Right ventricle myocardium superior (tissue), 1 donor: ENCODE results near the gene G3BP2. TPM values are rescaled to one million over a fixed set of nuclear protein-coding genes. Genes with fewer than 3 reads are reported as not detected.
A peak's percentile ranks its signal among the peaks of the same experiment; 100 is the strongest.

Experiments
- ATAC-seq: fragments of 200-7000 bp; cut with Tn5 transposase; one replicate; pipeline ENCODE4 v1.9.1; 2020; ENCODE audit warnings: mild to moderate bottlenecking; ENCODE audit not compliant: poor library complexity
- DNase-seq: peaks from one replicate; pipeline ENCODE4 v3.0.0-alpha.2; 2020
- intact Hi-C: fragments of 100-400 bp; cut with DNase I; formaldehyde crosslinking; loops from one replicate; pipeline ENCODE4 v1.11.2; 2022
- total RNA-seq: library from RNA; stranded (reverse); fragmentation: NEBNext Ultra II Directional; extraction: Animal tissue kit (Norgen Biotek cat#: 25700); gene quantifications from one replicate; pipeline ENCODE4 v1.2.1, GENCODE V29; 2021
- donor health status: DM: no; HTN: yes; CAD: no; lungs with severe emphysema.

The G3BP2 gene
- total RNA-seq, 1 donor from 2014 or later, result 69.2 TPM

DNA sequence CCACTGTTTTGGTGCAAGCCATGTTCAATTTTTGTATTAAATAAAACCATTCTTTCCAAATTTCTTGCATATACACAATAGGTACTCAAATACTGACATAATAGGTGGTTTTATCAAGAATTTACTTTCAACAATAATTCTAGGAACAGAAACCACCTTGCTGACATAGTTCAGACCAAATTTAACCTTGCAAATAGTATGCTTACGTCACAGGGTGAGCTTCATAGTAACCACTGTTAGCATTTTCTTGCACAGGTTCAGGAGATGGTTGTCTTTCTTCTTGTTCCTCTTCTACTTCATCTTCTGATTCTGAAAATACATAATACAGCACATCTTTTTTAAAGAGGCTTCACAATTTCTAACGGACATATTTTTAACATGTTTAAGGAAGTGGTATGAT lies 17.6 kb downstream of the G3BP2 start:
- no peak for ATAC-seq
- intact Hi-C loops, result no loop called here
- no peak for DNase-seq

DNA sequence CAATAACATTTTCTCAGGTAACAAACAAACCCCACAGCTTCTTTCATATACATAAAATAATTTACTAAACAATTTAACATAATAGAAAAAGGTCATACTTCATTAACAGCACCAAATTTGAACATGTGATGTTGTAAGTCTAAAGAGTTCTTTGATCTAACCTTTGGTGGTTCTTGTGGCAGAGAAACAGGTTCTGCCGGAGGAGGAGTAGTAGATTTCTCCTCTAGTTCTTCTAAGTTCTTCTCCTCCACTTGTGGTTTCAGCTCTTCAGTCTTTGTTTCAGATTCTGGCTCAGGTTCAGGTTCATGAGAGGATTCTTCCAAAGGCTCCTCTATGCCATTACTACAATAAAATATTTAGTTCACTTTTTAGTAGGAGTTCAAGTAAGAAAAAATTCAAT lies 18.3 kb downstream of the G3BP2 start:
- ATAC-seq, result no peak
- intact Hi-C loops, result no loop called here
- DNase-seq, result no peak

DNA sequence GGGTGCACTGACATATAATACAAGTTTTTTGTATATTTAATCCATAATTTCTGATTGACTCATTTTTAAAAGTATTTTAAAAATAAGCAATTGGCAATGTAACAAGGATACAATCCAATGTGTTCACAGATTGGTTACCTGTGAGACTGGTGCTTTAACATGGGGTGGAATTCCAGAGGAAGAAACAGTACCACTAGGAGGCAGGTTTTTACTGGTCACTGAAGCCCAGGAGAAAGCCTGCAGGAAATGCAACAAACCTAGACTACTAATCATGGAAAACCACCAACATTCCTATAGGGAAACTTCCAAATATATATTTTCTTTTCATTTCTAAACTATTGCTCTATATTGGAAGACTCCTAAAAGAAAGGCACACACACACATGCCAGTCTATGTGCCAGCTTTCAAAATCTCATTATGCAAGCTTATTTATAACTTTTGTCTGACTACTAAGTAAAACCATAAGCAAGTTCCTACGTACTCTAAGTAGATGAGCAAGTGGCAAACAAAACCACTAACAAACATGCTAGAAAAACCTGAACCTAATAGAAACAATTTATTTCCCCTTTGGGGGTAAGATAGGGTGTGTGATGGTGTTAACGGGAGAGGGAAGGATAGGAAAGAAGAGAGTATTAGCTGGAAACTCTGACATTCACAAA lies 19.2 kb downstream of the G3BP2 start:
- intact Hi-C loops, result no loop called here
- DNase-seq (no peak), ATAC-seq (peak; percentile 73)

DNA sequence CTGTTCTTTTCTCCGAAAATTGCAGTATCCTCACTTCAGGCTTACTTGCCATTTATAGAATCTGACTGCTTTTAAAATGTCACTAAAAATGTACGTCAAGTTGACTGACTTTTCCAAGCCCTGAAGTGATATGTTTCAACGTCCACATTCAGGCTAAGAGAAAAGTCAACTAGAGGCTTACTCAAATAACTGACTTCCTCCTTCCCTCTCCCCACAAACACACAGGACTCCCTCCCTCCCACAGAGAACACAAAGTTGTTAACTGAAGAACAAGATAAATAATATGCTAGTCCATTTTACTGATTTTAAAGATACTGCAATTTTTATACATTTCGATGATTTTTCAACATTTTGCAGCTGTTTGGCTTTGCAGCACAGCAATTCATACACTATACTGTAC lies 29.1 kb downstream of the G3BP2 start:
- no peak for DNase-seq
- no peak for ATAC-seq
- intact Hi-C loops, result no loop called here

DNA sequence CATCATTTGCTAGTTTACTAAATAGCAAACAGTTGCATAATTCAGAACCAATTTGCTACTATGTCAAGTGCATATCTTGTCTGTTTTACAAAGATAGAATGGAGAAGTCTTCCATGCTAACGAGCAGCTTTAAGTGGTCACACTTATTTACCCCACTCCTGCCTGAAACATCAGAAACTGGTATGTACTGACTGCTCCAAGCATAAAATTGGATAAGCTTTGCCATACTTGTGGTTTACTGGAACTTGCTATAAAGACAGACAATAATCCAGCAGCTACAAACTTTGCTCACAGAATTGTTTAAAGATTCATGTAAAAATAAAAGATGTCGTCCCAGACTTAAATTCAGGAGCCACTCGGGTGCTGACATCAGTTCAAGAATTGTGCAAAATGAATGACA lies 29.6 kb downstream of the G3BP2 start:
- intact Hi-C loops, result no loop called here
- no peak for ATAC-seq
- no peak for DNase-seq

DNA sequence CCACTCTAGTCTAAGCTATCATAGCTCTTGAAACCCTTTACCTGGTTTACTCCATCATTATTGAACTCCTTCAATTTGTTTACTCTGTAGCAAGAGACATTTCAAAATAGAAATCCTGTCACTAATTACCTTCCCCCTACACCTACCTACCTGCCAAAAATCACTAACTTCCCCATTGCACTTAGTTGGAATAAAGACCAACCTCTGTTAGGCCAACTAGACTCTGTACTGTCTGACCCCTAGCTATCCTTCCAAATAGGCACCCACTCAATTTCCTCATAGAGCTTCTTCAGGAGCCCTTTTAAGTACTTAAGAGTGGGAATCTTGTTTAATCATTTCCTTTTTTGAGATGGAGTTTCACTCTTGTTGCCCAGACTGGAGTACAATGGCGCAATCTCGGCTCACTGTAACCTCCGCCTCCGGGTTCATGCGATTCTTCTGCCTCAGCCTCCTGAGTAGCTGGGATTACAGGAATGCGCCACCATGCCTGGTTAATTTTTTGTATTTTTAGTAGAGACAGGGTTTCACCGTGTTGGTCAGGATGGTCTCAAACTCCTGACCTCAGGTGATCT lies 34.0 kb downstream of the G3BP2 start:
- intact Hi-C loops, result no loop called here
- DNase-seq, result no peak

DNA sequence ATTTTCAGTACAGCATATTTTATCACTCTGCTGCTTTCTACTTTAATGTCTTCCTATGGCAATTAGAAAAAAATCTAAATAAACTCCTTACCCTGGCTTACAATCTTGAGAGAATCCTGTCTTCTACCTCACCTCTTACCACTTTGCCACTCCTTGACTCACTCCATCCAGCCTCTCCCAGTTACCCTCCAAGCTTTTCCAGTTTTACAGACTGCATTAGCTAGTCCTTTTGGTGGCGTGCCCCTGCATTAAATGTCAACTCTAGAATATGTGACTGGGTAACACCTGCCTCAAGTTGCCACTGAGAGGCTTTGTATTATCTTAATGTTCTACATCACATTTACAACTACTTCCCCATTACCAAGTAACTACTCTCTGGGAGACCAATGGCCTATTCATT lies 35.4 kb downstream of the G3BP2 start:
- intact Hi-C loops, result no loop called here
- DNase-seq (no peak), ATAC-seq (no peak)

More for the DNA sequence above, 34.0 kb downstream of the G3BP2 start:
- no peak for ATAC-seq

DNA sequence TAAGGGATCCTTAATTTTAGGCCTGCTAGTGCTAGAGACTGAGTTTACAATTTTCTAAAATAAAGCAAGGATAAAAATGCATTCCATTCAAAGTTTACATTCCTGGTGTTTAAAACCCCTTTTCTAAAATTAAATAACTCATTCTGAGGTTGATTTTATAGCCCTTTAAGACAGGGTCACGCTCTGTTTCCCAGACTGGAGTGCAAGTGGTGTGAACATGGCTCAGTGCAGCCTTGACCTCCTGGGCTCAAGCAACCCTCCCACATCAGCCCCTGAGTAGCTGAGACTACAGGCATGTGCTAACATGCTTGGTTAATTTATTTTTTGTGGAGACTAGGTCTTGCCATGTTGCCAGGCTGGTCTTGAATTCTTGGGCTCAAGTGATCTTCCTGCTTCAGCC lies 36.0 kb downstream of the G3BP2 start:
- intact Hi-C loops, result no loop called here
- no peak for ATAC-seq
- no peak for DNase-seq

DNA sequence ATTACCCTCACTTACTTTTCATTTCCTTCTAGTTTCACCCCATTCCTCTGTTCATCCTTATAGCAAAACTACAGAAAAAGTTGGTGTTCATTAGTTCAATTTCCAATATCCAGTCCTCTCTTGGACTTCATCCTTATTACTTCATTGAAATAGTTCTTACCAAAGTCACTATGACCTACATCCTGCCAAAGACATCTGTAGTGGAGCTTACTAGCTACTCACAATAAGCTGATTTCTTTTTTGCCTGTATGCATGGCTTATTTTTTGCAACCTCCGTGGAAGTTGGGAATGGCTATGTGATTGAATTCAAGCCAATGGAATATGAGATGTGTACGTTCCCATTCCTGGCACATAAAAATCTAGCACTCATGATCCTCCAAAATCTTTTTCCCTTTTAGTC lies 38.3 kb downstream of the G3BP2 start:
- ATAC-seq (no peak), DNase-seq (no peak)
- intact Hi-C loops, result no loop called here

DNA sequence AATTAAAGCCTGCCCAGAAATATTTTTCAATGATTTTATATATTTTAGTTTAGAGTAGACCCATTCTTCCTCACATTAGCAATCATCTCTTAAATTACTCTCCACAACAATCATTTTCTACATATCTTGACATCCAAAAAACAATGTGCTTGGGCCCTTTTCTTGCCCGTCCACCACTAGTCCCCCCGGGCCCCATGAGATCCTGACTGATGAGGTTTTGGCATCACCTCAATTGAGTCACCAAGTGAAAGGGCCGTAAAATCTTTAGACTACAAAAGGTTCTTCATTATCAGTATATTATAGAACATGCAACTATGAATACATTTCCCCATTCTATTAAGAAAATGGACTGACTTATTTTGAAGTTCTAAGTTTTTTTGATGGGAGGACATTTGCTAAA lies 38.9 kb downstream of the G3BP2 start:
- ATAC-seq (no peak), DNase-seq (no peak)
- intact Hi-C loops, result no loop called here

DNA sequence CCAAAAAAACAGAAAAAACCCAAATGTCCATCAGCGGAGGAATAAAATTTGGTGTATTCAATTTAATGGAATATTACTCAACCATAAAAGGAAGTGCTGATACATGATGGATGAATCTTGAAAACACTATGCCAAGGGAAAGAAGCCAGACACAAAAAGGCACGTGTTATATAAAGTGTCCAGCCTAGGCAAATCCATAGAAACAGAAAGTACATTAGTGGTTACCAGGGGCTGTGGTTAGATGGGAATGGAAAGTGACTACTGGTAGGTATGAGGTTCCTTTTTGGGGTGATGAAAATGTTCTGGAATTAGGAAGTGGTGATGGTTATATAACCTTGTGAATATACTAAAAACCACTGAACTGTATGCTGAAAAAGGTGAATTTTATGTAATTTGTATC lies 39.4 kb downstream of the G3BP2 start:
- ATAC-seq (no peak), DNase-seq (no peak)
- intact Hi-C loops, result no loop called here

DNA sequence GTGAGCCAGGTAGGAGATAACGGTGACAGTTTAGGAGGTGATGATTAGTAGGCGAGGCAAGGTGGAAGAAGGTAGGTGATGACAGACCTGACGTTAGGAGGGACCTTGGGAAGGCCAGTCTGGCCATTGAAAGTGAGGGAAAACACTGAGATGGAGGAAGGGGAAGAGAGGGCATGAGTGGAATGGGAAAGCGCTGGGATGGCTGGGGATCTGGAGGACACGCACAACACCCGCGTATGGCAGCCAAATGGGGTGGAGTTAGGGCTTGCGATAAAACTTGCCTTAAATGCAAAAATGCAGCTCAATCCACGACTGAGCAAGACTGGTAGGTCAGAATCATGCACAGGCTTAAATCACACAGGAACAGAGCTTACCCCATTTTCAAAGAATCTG lies 42.3 kb downstream of the G3BP2 start:
- ATAC-seq (peak; percentile 23), DNase-seq (no peak)
- intact Hi-C loops, result no loop called here

DNA sequence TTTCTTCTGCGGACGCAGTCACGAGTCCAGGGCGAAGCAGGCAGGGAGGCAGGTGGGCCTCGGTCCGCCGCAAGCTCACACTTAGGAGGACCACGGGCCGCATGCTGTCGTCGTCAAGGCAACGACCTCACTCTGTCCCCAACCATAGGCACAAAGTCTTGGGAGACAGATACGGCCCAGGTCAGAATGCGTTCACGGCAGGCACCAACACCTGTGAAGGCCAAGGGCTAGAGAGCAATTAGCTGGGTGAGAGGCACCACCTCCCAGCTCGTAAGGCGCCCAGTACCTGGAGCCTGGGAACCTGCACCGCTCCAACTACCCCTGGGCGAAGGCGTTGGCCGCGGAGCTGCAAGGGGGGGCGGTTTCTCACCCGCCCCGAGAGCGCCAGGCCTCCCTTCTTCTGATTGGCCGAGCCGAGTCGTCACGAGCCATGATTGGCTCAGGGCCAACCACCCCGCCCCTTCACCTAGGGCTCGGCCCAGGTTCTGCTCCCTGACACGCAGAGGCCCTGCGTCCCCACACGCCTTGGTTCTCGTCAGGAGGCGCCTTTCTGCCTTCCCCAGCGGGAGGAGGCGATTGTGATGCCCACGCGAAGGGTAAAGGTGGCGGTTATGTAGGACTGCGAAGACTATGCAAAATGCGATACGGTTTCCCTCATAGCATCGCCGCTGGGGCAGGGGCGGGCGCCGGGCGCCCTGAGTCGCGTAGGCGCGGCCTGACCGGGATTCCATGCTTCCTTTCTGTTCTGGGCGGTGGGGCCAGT lies 42.9 kb downstream of the G3BP2 start, which contains the start of gene CDKL2:
Gene CDKL2, minus strand, starts transcription at position 355 of the 763 bp plus-strand sequence. CDS start 4,540 bp downstream, outside the sequence.
- intact Hi-C loops, result no loop called here
- DNase-seq (peak; percentile 92), ATAC-seq (peak; percentile 97)

DNA sequence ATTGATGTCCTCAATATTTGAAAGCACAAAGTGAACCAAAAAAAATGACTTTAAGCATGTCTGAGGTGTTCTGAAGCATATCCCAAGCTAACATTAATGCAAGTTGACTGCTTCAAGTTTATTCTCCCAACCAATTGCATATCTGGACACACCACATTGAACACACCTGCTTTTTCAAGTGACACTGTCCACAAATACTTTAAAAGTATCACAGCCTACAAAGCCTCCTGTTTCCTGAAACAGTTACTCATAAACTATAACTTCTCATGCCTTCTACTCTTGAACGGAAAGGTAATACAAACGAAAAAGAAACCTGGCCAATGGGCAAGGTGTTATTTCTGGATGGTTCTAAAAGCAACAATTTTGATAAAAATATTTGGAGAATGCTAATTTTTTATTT lies 44.0 kb downstream of the G3BP2 start:
- no peak for ATAC-seq
- intact Hi-C loops, result no loop called here
- DNase-seq, result no peak

DNA sequence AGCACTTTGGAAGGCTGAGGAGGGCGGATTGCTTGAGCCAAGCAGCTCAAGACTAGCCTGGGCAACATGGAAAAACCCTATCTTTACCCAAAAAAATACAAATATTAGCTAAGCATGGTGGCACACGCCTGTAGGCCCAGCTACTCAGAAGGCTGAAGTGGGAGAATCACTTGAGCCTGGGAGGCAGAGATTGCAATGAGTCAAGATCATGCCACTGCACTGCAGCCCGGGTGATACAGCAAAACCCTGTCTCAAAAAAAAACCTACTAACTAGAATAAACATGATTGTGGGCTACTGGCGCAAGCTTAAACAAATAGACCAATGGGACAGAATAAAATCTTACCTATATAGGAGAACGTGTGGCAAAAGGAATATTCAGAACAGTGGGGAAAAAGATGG lies 50.2 kb downstream of the G3BP2 start:
- DNase-seq (no peak), ATAC-seq (no peak)
- intact Hi-C loops, result no loop called here

DNA sequence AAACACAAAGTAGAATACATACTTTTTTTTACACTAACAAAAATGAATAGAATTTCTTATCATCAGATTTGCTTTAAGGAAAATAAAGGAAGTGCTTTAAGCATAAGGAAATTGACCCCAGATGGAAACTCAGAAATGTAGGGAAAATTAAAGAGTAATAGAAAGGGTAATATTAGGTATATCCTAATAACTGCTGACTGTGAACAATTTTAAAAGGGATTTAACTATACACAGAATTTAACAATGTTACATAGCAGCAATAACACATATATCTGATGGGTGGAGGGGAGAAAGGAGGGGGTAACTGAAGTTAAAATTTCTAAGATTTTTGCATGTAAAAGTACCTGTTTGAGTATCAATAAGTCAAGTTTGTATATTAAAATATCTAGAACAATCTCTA lies 51.5 kb downstream of the G3BP2 start:
- intact Hi-C loops, result no loop called here
- ATAC-seq, result no peak
- DNase-seq, result no peak

DNA sequence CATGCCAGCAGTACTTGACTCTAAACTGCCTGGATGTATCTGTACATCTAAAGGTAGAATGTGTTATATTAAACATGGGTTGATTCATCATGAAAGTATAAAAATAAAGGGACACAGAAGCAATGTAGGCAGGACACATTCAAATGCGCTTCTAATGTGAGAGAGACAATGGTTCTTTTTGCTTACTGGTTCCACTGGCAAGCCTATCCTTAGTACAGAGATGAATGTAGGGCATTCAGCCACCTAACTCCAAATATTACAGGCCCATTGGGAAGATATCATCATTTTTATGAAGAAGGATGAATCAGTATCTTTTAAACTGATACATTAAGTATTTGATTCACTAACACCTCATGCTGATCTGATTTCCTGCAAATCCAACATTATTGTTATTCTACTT lies 60.9 kb downstream of the G3BP2 start:
- DNase-seq (no peak), ATAC-seq (no peak)
- intact Hi-C loops, result no loop called here

DNA sequence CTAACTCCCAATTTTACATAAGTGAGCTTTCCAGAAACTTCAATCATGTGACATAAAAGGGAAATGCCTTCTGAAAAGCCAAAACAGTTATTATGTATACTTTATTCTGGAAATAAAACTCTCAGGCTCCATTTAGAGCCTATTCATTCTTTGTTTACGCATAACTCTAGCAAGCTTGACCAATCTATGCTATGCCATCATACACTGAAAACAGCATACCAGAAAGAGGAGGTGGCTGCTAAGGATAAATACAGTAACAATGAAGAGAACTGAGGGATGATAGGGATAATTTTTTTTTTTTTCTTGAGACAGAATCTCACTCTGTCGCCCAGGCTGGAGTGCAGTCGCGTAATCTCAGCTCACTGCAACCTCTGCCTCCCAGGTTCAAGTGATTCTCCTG lies 67.3 kb downstream of the G3BP2 start:
- ATAC-seq (no peak), DNase-seq (no peak)
- intact Hi-C loops, result no loop called here

DNA sequence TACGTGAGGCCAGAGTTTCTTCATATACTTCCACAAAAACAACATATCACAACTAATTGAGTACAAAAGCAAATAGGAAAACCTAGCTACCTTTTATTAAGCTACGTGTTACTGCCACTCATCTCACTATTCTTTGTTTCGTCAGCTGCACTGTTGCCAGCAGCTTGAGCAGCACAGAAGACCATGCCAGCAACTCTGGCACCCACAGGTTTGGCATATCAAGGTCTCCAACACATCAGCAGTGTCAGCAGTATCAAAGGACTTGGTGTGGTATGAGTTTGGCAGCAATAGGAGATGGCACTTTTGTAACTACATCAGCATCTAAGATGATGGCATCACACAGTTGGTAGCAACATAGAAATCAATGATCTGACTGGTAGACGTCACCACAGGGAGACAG lies 73.6 kb downstream of the G3BP2 start:
- DNase-seq (no peak), ATAC-seq (peak; percentile 78)
- intact Hi-C loops, result no loop called here

DNA sequence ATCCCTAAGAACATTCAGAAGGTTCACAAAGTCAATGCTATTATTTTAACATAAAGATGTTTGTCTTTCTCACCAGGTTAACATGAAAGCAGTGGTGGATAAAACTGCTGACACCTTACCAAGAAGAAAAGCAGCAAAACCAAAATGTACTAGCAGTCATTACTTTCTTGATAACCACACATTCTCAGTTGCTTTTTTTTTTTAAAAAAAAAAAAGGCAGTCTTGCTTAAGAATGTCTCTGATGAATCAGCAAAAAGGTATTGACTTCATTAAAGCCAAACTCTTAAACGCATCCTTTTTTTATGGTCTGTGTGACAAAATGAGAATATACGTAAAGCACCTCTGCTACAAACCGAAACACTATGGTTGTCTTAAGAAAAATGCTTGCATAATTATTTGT lies 74.8 kb downstream of the G3BP2 start:
- intact Hi-C loops, result no loop called here
- no peak for DNase-seq
- ATAC-seq, result no peak
